Right ventricle myocardium superior (tissue), 1 donor: ENCODE measurements around the gene AKT1. TPM values are rescaled to one million over a fixed set of nuclear protein-coding genes. Genes with fewer than 3 reads are reported as not detected.
"Not testable (repeated sequence)": the region's sequence is repeated elsewhere in the genome, so short reads cannot be mapped to it uniquely, and the experiment has no call there.

Experiments
- ATAC-seq: fragments of 200-7000 bp; cut with Tn5 transposase; one replicate; pipeline ENCODE4 v1.9.1; 2020; ENCODE audit warnings: mild to moderate bottlenecking; ENCODE audit not compliant: poor library complexity
- DNase-seq: peaks from one replicate; pipeline ENCODE4 v3.0.0-alpha.2; 2020
- intact Hi-C: fragments of 100-400 bp; cut with DNase I; formaldehyde crosslinking; loops from one replicate; pipeline ENCODE4 v1.11.2; 2022
- total RNA-seq: library from RNA; stranded (reverse); fragmentation: NEBNext Ultra II Directional; extraction: Animal tissue kit (Norgen Biotek cat#: 25700); gene quantifications from one replicate; pipeline ENCODE4 v1.2.1, GENCODE V29; 2021
- donor health status: DM: no; HTN: yes; CAD: no; lungs with severe emphysema.

The AKT1 gene
- total RNA-seq, 1 donor from 2014 or later, result 120 TPM

GRCh38 chr14:104821229-104821945 lies 25.8 kb upstream of the AKT1 start:
- no peak for DNase-seq
- intact Hi-C loops, result loop anchor here (5.0 kb wide), 1 partner anchor 34 kb away; no protein-coding TSS in a partner anchor
- ATAC-seq, result no peak

- ATAC-seq (no peak), DNase-seq (peak; percentile 64)
- intact Hi-C loops, result loop anchor here (5.0 kb wide), 1 partner anchor 33 kb away; no protein-coding TSS in a partner anchor
Measured at GRCh38 chr14:104820669-104821228, 25.2 kb upstream of the AKT1 start.

DNA sequence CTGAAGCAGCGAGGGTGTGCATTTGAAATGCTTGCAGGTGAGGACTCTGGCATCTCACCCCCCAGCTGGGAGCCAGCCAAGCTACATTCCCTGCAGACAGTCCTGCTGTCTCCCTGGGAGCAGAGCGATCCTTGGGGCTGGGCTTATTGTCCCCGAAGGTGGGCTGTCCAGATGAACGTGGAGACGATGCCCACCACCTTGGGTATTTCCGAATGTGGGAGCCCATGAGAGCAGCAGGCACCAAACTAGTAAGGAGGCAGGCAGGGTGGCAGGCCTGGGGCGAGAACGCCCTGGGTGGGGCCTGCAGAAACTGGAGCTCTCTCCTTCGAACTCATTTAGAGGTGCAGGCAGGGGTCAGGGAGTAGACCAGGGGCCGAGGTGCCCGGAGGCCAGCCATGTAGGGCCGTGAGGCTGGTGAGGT lies 23.8 kb upstream of the AKT1 start:
- DNase-seq (no peak), ATAC-seq (no peak)
- intact Hi-C loops, result no loop called here

- intact Hi-C loops, result no loop called here
- DNase-seq (no peak), ATAC-seq (no peak)
Measured at GRCh38 chr14:104818714-104819161, 23.2 kb upstream of the AKT1 start.

DNA sequence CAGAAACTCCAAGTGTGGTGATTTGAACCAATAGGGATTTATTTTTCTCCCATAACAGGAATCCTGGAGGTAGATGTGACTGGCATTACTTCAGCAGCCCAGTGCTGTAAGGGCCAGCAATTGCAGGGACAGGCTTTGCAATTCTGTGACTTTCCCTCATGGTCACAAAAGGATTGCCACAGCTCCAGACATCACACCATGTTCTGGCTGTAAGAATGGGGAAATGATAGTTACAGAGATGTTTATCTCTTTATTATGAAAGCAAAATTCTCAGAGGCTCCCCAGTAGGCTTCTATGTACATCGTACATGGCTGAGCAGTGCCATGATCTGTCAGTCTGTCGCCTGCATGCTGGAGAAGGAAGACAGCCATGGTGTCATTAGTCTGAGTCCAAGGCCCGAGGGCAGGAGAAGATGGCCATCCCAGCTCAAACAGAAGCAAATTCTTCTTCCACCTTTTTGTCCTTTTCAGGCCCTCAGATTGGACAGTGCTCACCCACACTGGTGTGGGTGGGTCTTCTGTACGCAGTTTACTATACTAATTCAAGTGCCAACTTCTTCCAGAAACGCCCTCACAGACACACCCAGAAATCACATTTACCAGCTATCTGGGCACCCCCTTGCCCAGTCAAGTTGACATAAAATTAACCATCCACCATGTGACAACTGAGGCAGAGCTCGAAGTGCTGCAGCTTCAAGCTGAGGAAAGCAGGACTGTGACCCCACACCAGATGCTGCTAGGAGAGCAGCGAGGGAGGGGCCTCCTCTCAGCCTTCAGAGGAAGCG lies 22.6 kb upstream of the AKT1 start:
- DNase-seq (no peak), ATAC-seq (no peak)
- intact Hi-C loops, result no loop called here

- ATAC-seq (no peak), DNase-seq (no peak)
- intact Hi-C loops, result no loop called here
Measured at GRCh38 chr14:104816616-104816884, 21.0 kb upstream of the AKT1 start.

- DNase-seq, ATAC-seq, intact Hi-C loops: not testable (repeated sequence)
Measured at GRCh38 chr14:104814701-104815100, 19.2 kb upstream of the AKT1 start.

GRCh38 chr14:104813286-104813685 lies 17.7 kb upstream of the AKT1 start:
- ATAC-seq (no peak), DNase-seq (no peak)
- intact Hi-C loops, result no loop called here

DNA sequence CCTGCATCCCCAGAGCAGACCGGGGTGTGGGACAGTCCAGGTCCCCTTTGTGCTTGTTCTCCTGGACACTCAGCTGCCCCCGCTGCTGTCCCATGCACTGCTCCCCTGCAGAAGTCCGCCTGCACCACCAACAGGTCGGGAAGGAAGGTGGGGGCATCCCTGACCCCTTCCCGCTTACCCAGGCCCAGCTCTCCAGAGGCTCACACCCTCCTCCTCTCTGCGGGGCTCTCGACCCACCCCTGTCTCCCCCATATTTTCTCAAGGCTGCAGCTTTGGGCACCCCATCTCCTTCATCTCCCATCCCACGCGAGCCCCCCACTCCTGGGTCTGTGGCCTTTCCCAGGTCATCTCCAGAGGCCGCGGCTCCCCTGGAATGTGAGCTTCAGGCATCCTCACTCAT lies 14.8 kb upstream of the AKT1 start:
- intact Hi-C loops, result no loop called here
- DNase-seq (no peak), ATAC-seq (no peak)

GRCh38 chr14:104808456-104808855 lies 12.9 kb upstream of the AKT1 start:
- DNase-seq, result no peak
- intact Hi-C loops, result no loop called here
- no peak for ATAC-seq

- intact Hi-C loops, result no loop called here
- no peak for DNase-seq
- ATAC-seq, result no peak
Measured at GRCh38 chr14:104806625-104807465, 11.3 kb upstream of the AKT1 start.

- ATAC-seq, result no peak
- no peak for DNase-seq
- intact Hi-C loops, result no loop called here
Measured at GRCh38 chr14:104805941-104806624, 10.5 kb upstream of the AKT1 start.

DNA sequence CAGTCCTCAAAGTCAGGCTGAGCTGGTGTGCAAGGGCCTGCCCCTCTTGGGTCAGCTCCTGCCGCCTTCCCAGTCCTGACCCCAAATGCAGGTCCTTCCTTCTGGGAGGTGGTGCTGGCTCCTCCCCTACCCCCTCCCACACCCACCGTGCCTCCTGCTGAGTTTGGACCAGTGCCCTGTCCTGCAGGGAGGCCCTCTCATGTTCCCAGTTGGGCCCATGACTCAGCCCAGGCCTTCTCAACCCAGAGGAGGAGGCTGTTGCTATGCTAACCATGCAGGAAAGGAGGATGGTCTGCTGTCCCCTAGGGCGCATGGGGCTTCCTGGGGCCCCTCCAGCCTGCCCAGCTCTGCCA lies 9.8 kb upstream of the AKT1 start:
- intact Hi-C loops, result no loop called here
- no peak for ATAC-seq
- no peak for DNase-seq

DNA sequence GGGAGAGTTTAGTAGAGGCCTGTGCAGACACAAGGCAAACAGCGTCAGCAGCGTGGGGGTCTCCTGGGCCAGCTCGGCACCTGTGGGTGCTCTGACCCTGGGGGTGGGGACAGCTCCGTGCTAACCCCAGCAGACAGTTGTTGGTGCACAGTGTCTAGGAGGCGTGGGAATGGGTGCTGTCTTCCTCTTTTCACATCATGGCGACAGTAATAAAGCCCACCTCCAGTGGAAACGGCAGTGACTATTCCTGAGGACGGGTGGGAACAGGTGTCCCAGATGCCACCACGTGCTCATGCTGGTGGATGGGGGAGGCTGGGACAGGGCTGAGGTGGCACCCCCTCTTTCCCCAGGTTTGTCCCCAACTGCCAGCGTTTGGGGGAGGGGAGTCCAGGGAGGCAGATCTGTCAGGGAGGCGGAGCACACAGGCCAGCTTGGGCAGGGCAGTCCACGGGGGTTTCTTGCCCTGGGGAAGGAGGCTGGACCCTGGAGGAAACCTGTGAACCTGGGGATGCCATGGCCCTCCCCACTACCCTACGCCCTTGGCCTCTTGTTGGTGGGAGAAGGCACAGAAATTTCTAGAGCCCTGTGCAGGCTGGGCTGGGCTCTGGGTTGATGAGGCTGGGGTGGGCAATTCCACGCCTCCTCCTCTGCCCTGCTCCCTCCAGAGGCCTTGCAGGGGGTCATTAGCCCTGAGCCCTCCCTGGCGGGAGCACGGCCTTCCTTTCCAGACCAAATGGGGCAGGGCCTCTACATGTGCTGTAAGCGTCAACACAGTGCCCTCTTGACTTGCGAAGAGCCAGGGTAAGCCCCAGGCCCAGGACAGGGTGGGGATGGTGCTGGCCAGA lies 9.2 kb upstream of the AKT1 start:
- intact Hi-C loops, result no loop called here
- peak; percentile 30 for DNase-seq
- ATAC-seq, result no peak

DNA sequence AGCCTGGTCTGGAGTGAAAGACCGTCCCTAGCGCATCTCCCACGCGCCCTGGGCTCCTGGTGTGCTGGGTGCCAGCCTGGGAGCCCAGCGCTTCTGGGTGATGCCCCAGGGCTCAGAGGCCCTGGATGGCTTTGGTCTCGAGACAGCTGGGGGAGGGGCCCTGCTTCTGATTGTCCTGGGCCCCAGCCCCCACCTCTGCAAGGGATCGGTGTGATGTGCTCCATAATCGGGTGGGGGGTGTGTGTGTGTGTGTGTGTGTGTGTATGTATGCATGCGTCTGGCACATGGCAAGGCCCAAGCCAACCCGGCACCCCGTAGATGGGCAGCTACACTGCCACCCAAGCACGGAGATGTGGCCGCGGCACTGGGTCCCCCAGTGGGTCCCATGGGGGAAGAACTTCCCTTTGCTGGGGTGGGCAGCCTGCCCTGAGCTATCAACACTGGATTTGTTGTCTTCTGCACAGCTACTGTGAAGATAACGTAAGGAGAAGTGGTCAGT lies 8.4 kb upstream of the AKT1 start:
- DNase-seq, result no peak
- no peak for ATAC-seq
- intact Hi-C loops, result no loop called here

DNA sequence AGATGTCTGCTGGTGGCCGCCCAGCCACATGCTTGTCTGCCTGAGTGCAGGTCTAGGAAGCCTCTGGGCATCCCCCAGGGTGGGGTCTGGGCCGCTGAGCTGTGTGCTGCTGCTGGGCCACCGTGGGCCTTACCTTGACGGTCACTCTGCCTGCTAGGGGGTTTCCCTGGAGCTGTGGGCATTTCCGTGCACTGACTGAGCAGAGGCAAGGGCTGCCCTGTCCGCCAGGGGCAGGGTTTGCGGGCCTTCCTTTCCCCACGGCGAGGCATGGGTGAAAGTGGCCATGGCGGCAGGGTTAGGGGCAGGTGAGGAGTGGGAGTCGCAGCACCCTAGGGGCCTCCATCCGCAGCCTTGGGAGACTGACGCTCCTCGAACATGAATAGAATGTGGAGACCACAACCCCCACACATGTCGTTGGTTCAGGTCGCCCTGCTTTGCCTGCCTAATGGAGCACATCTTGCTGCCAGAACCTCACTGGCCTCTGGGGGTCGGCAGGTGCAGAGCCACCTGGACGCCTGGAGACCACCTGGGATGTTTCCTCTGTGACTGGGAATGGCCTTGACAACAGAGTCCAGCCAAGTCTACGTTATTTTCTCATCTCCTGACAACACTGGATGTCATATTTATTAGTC lies 7.8 kb upstream of the AKT1 start:
- DNase-seq (no peak), ATAC-seq (no peak)
- intact Hi-C loops, result no loop called here
